H1 (cell line): Measurements from ENCODE around the gene CCNK. TPM values are rescaled to one million over a fixed set of nuclear protein-coding genes. Genes with fewer than 3 reads are reported as not detected.

Experiments used
- CTCF ChIA-PET: fragments of 300-600 bp; sonication (Branson Sonifier 250); formaldehyde crosslinking; loops from one replicate; lab custom pipeline; 2021; ENCODE audit not compliant: partially characterized antibody; lab: Charles Lee
- POLR2A ChIA-PET: fragments of 300-600 bp; sonication (Branson Sonifier 250); formaldehyde crosslinking; loops from one replicate; lab custom pipeline; 2021; ENCODE audit warnings: inconsistent platforms; ENCODE audit not compliant: partially characterized antibody; lab: Charles Lee
- DNase-seq, 2 experiments: peaks; one replicate each; pipeline versions ENCODE4 v3.0.0 to v3.0.0-alpha.2; 2010 to 2022; ENCODE audit warnings: low spot score in 2 of 2, low read depth in 1 of 2, mixed read lengths in 1 of 2
- FAIRE-seq: peaks from 2 replicates; lab custom pipeline; 2011; peaks lifted over from hg19 to GRCh38; lab: Jason Lieb, UNC
- H2AFZ ChIP-seq: 2 replicates; pipeline ENCODE4 v1.8.1; 2012; ENCODE audit warnings: low read length, inconsistent platforms
- H2AK5ac ChIP-seq: 2 replicates; pipeline ENCODE4 v1.6.1; 2013; ENCODE audit warnings: low read depth, low read length
- H2BK120ac ChIP-seq: replicated peaks from 2 replicates; pipeline ENCODE3; 2013; ENCODE audit warnings: low read depth, low read length, inconsistent platforms
- H2BK12ac ChIP-seq: 2 replicates; pipeline ENCODE4 v1.6.1; 2013; ENCODE audit warnings: low read depth, low read length
- H2BK15ac ChIP-seq: 2 replicates; pipeline ENCODE4 v1.6.1; 2013; ENCODE audit warnings: low read length
- H2BK20ac ChIP-seq: 2 replicates; pipeline ENCODE4 v1.6.1; 2013; ENCODE audit warnings: low read length
- H2BK5ac ChIP-seq: 2 replicates; pipeline ENCODE4 v1.6.1; 2013; ENCODE audit warnings: low read depth, low read length
- H3K14ac ChIP-seq: 2 replicates; pipeline ENCODE4 v1.6.1; 2013; ENCODE audit warnings: inconsistent platforms; ENCODE audit not compliant: insufficient read length
- H3K18ac ChIP-seq: 2 replicates; pipeline ENCODE4 v1.6.1; 2013; ENCODE audit warnings: low read length; ENCODE audit errors: extremely low read depth
- H3K23ac ChIP-seq: 2 replicates; pipeline ENCODE4 v1.6.1; 2013; ENCODE audit warnings: inconsistent platforms; ENCODE audit not compliant: insufficient read length
- H3K23me2 ChIP-seq: 2 replicates; pipeline ENCODE4 v1.6.1; 2013; ENCODE audit warnings: low read depth, low read length
- H3K27ac ChIP-seq: 2 replicates; pipeline ENCODE4 v1.6.1; 2011; ENCODE audit warnings: low read depth, low read length, inconsistent platforms
- H3K27me3 ChIP-seq, 4 experiments: replicated peaks in 1 of 4; 1 replicate in 1 of 4; 2 replicates in 3 of 4; pipeline versions ENCODE4 v1.6.1 to v1.8.1; 2011 to 2013; ENCODE audit warnings: low read length in 3 of 4, mild to moderate bottlenecking in 3 of 4, inconsistent platforms in 2 of 4, mixed read lengths in 2 of 4, moderate library complexity in 1 of 4; ENCODE audit not compliant: control insufficient read depth in 3 of 4, insufficient read depth in 3 of 4; ENCODE audit errors: extremely low read depth in 1 of 4
- H3K36me3 ChIP-seq, 4 experiments: 2 replicates each; pipeline versions ENCODE4 v1.6.1 to v1.8.1; 2011 to 2013; ENCODE audit warnings: mild to moderate bottlenecking in 4 of 4, low read length in 3 of 4, moderate library complexity in 2 of 4, control low read depth in 1 of 4, inconsistent platforms in 1 of 4; ENCODE audit not compliant: insufficient read depth in 4 of 4, control insufficient read depth in 2 of 4
- H3K4ac ChIP-seq: replicated peaks from 2 replicates; pipeline ENCODE3; 2013; ENCODE audit warnings: low read length, low read depth, mixed read lengths, inconsistent platforms; ENCODE audit not compliant: insufficient read length
- H3K4me1 ChIP-seq, 4 experiments: replicated peaks in 1 of 4; 1 replicate in 1 of 4; 2 replicates in 3 of 4; pipeline versions ENCODE4 v1.6.1 to v1.8.1; 2011 to 2013; ENCODE audit warnings: low read length in 3 of 4, inconsistent platforms in 2 of 4, mixed read lengths in 1 of 4; ENCODE audit not compliant: insufficient read depth in 4 of 4, control insufficient read depth in 3 of 4
- H3K4me2 ChIP-seq, 2 experiments: 2 replicates each; pipeline versions ENCODE4 v1.6.1 to v1.8.1; 2011 to 2013; ENCODE audit warnings: low read depth in 2 of 2, low read length in 2 of 2, control low read depth in 1 of 2, inconsistent platforms in 1 of 2, mild to moderate bottlenecking in 1 of 2; ENCODE audit not compliant: insufficient read depth in 1 of 2
- H3K4me3 ChIP-seq, 4 experiments: fragments of 200-600, 300-600 bp in 1 of 4; sonication (generic), shearing (Covaris generic), sonication (Bioruptor Twin) in 1 of 4; 2 replicates each; pipeline versions ENCODE4 v1.5.1 to v1.8.1; 2011 to 2016; ENCODE audit warnings: low read length in 4 of 4, low read depth in 3 of 4, control low read depth in 2 of 4, inconsistent platforms in 2 of 4, mild to moderate bottlenecking in 2 of 4, mixed read lengths in 1 of 4, moderate library complexity in 1 of 4; ENCODE audit not compliant: insufficient read depth in 2 of 4; ENCODE audit errors: extremely low read depth in 1 of 4
- H3K56ac ChIP-seq: replicated peaks from 2 replicates; pipeline ENCODE3; 2013; ENCODE audit warnings: low read depth, mild to moderate bottlenecking, mixed read lengths, low read length, inconsistent platforms; ENCODE audit not compliant: insufficient read length
- H3K79me1 ChIP-seq: 2 replicates; pipeline ENCODE4 v1.6.1; 2013; ENCODE audit warnings: low read depth, low read length, control low read depth
- H3K79me2 ChIP-seq, 2 experiments: 2 replicates each; pipeline versions ENCODE4 v1.6.1 to v1.8.1; 2012 to 2013; ENCODE audit warnings: low read length in 2 of 2, mild to moderate bottlenecking in 2 of 2, inconsistent platforms in 1 of 2; ENCODE audit not compliant: insufficient read depth in 2 of 2, control insufficient read depth in 1 of 2
- H3K9ac ChIP-seq, 4 experiments: replicated peaks in 1 of 4; 1 replicate in 1 of 4; 2 replicates in 3 of 4; pipeline versions ENCODE4 v1.6.1 to v1.8.1; 2011 to 2013; ENCODE audit warnings: low read depth in 3 of 4, low read length in 3 of 4, control low read depth in 2 of 4, mild to moderate bottlenecking in 2 of 4, moderate library complexity in 2 of 4, inconsistent platforms in 1 of 4; ENCODE audit errors: extremely low read depth in 1 of 4
- H3K9me3 ChIP-seq, 2 experiments: 2 replicates each; pipeline versions ENCODE4 v1.6.1 to v1.8.1; 2012 to 2013; ENCODE audit warnings: mild to moderate bottlenecking in 2 of 2, moderate library complexity in 2 of 2, control low read depth in 1 of 2, inconsistent platforms in 1 of 2, low read depth in 1 of 2, low read length in 1 of 2, mixed read lengths in 1 of 2; ENCODE audit not compliant: insufficient read depth in 2 of 2
- H4K20me1 ChIP-seq, 2 experiments: replicated peaks in 1 of 2; 2 replicates each; pipeline versions ENCODE3 to v1.8.1; 2011 to 2013; ENCODE audit warnings: inconsistent platforms in 2 of 2, low read length in 2 of 2, mild to moderate bottlenecking in 1 of 2; ENCODE audit not compliant: insufficient read depth in 2 of 2, control insufficient read depth in 1 of 2
- H4K5ac ChIP-seq: 2 replicates; pipeline ENCODE4 v1.6.1; 2013; ENCODE audit warnings: low read length, low read depth, mixed read lengths, inconsistent platforms; ENCODE audit not compliant: insufficient read length
- H4K8ac ChIP-seq: 2 replicates; pipeline ENCODE4 v1.8.0; 2013; ENCODE audit warnings: mild to moderate bottlenecking, moderate library complexity, low read length, inconsistent platforms; ENCODE audit not compliant: insufficient read depth; ENCODE audit errors: extremely low read depth
- H4K91ac ChIP-seq: replicated peaks from 2 replicates; pipeline ENCODE3; 2013; ENCODE audit warnings: low read length, mixed read lengths, inconsistent platforms; ENCODE audit not compliant: insufficient read length
- ATF2 ChIP-seq: IDR thresholded peaks from 2 replicates; pipeline ENCODE4 v1.6.1; 2012; ENCODE audit warnings: low read length, inconsistent platforms
- CBX5 ChIP-seq: fragments of 300-800, 300-1000 bp; sonication (generic); IDR thresholded peaks from 2 replicates; pipeline ENCODE4 v1.7.1; 2016; ENCODE audit warnings: antibody characterized with exemption, low read length, low read depth
- CHD2 ChIP-seq: IDR thresholded peaks from 2 replicates; pipeline ENCODE4 v1.6.1; 2012; ENCODE audit warnings: low read length, improper control_type of control experiment
- CREB1 ChIP-seq: IDR thresholded peaks from 2 replicates; pipeline ENCODE4 v1.6.1; 2012; ENCODE audit warnings: inconsistent platforms
- EGR1 ChIP-seq: IDR thresholded peaks from 2 replicates; pipeline ENCODE4 v1.6.1; 2011; ENCODE audit warnings: low read depth, low read length, borderline replicate concordance
- POLR2A ChIP-seq, 2 experiments: IDR thresholded peaks; 1 replicate in 1 of 2; 2 replicates in 1 of 2; pipeline ENCODE4 v1.6.1; 2011; ENCODE audit warnings: low read depth in 2 of 2, low read length in 2 of 2, mild to moderate bottlenecking in 2 of 2; ENCODE audit errors: control extremely low read depth in 1 of 2
- POLR2AphosphoS5 ChIP-seq: IDR thresholded peaks from 2 replicates; pipeline ENCODE4 v1.6.1; 2011; ENCODE audit warnings: low read depth, low read length
- SP2 ChIP-seq: IDR thresholded peaks from 2 replicates; pipeline ENCODE4 v1.6.1; 2012; ENCODE audit warnings: mild to moderate bottlenecking, low read length, inconsistent platforms
- WGBS, 2 experiments: shearing (Covaris generic) in 1 of 2; methylation state at CpG; one replicate each; pipeline versions ENCODE4 v1.1.6 to v1.1.7; 2013 to 2015; ENCODE audit warnings: low lambda C conversion rate in 2 of 2, mixed read lengths in 2 of 2, inconsistent platforms in 1 of 2, low coverage in 1 of 2, missing lambda C conversion rate in 1 of 2; ENCODE audit not compliant: insufficient replicate concordance in 2 of 2, insufficient coverage in 1 of 2, insufficient read length in 1 of 2; ENCODE audit errors: extremely low coverage in 1 of 2, missing lambda C conversion rate in 1 of 2; 5-methylcytosine and 5-hydroxymethylcytosine counted together
- polyA plus RNA-seq, 7 experiments: library from polyadenylated mRNA; depleted of rRNA in 3 of 7; stranded (reverse) in 5 of 7; unstranded in 2 of 7; fragments of >200 nt in 5 of 7; fragments of 200-250 nt in 2 of 7; gene quantifications; 1 replicate in 5 of 7; 2 replicates in 1 of 7; 4 replicates in 1 of 7; pipeline versions ENCODE4 v1.2.1 to v1.2.3, GENCODE V29; 2011 to 2013; ENCODE audit warnings: missing spikeins in 2 of 7, mixed read lengths in 2 of 7
- total RNA-seq: library from RNA; stranded (reverse); fragmentation: NEBNext Ultra II Directional; extraction: Animal tissue kit (Norgen Biotek cat#: 25700); gene quantifications from 2 replicates; pipeline ENCODE4 v1.2.1, GENCODE V29; 2021
- TF ChIP-seq, protein P1 (sequence below), 3 experiments: IDR thresholded peaks; 1 replicate in 2 of 3; 2 replicates in 1 of 3; pipeline versions ENCODE4 v1.5.1 to v1.6.1; 2011; ENCODE audit warnings: low read length in 3 of 3, mild to moderate bottlenecking in 3 of 3, inconsistent platforms in 2 of 3, low read depth in 1 of 3, moderate library complexity in 1 of 3; ENCODE audit not compliant: insufficient read depth in 1 of 3; ENCODE audit errors: control extremely low read depth in 1 of 3
- TF ChIP-seq, protein P2 (sequence below): IDR thresholded peaks from 2 replicates; pipeline ENCODE4 v1.6.1; 2012; ENCODE audit warnings: inconsistent platforms

The CCNK gene
- total and polyA plus RNA-seq, 2 of the 8 experiments (the other 6 are each of a cell fraction or from before 2014, with no cell fraction given): 10.7 to 82.7 TPM

GRCh38 chr14:99465288-99465687, 15.9 kb upstream of the CCNK start:
- Histone ChIP-seq H4K20me1 (peaks cover 0 to 13% of the 10 kb centered on the region in 2 experiments), H3K4me1 (peaks cover 0 to 18% (median 13%) of the 10 kb centered on the region in 4 experiments; a peak in 5 of 7 replicates), H3K4ac (no peak overlapping the region), H2BK15ac (no peak overlapping the region), H3K27ac (no peak overlapping the region), H2BK12ac (no peak overlapping the region), H3K79me2 (peaks cover 3 to 52% of the 10 kb centered on the region in 2 experiments; a peak in 2 of 4 replicates), H3K79me1 (peaks cover 5% of the 10 kb centered on the region; the same call in 1 of the 2 replicates), H2BK20ac (no peak overlapping the region), H4K5ac (no peak overlapping the region), H3K14ac (no peak overlapping the region), H3K23ac (no peak overlapping the region), H2AFZ (no peak overlapping the region), H3K9ac (no peak overlapping the region; a peak in 1 of 7 replicates), H3K18ac (no peak overlapping the region), H4K8ac (no peak overlapping the region; the same call in 1 of the 2 replicates), H3K9me3 (no peaks in the 10 kb centered on the region), H3K4me3 (no peak overlapping the region), H4K91ac (no peak overlapping the region), H3K36me3 (peaks cover 0 to 5% (median 0%) of the 10 kb centered on the region in 4 experiments; a peak in 1 of 8 replicates), H3K27me3 (no peaks in the 10 kb centered on the region), H3K23me2 (no peaks in the 10 kb centered on the region), H2BK120ac (no peak overlapping the region), H3K4me2 (no peak overlapping the region), H3K56ac (no peak overlapping the region), H2AK5ac (no peak overlapping the region), H2BK5ac (no peak overlapping the region)
- ChIA-PET POLR2A (no interaction called here), CTCF (interaction anchor here (1.1 to 1.7 kb wide), 2 partner anchors 12 to 72 kb away, joined by 3 to 5 read pairs; no protein-coding TSS in a partner anchor)
- WGBS, 2 experiments: 93% methylated on average over 9 of the region's 9 CpGs; no CpG with 5 or more reads in 1 of the 2 experiments
- no peak for DNase-seq
- no peak for FAIRE-seq
- no peak for TF ChIP-seq POLR2A (IDR thresholded peaks at IDR 0.05; ENCODE audit: control extremely low read depth in 1 of 2, low read depth in 2 of 2, low read length in 2 of 2)
- TF ChIP-seq, protein P1, sequence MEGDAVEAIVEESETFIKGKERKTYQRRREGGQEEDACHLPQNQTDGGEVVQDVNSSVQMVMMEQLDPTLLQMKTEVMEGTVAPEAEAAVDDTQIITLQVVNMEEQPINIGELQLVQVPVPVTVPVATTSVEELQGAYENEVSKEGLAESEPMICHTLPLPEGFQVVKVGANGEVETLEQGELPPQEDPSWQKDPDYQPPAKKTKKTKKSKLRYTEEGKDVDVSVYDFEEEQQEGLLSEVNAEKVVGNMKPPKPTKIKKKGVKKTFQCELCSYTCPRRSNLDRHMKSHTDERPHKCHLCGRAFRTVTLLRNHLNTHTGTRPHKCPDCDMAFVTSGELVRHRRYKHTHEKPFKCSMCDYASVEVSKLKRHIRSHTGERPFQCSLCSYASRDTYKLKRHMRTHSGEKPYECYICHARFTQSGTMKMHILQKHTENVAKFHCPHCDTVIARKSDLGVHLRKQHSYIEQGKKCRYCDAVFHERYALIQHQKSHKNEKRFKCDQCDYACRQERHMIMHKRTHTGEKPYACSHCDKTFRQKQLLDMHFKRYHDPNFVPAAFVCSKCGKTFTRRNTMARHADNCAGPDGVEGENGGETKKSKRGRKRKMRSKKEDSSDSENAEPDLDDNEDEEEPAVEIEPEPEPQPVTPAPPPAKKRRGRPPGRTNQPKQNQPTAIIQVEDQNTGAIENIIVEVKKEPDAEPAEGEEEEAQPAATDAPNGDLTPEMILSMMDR (IDR thresholded peaks at IDR 0.05; ENCODE audit: control extremely low read depth in 1 of 3, insufficient read depth in 1 of 3, low read depth in 1 of 3, low read length in 3 of 3): no peak
- TF ChIP-seq, protein P2, sequence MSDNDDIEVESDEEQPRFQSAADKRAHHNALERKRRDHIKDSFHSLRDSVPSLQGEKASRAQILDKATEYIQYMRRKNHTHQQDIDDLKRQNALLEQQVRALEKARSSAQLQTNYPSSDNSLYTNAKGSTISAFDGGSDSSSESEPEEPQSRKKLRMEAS: no peak
- no peak for TF ChIP-seq CREB1
- TF ChIP-seq SP2: no peak
- no peak for TF ChIP-seq POLR2AphosphoS5
- no peak for TF ChIP-seq ATF2
- TF ChIP-seq CBX5: no peak
- no peak for TF ChIP-seq EGR1
- TF ChIP-seq CHD2: no peak
